Ovary (tissue), 9 donors: ENCODE measurements around the gene ZFYVE1. TPM values are rescaled to one million over a fixed set of nuclear protein-coding genes. Genes with fewer than 3 reads are reported as not detected.
A peak's percentile ranks its signal among the peaks of the same experiment; 100 is the strongest.
"Not testable (repeated sequence)": the region's sequence is repeated elsewhere in the genome, so short reads cannot be mapped to it uniquely, and the experiment has no call there.

Experiments
- DNase-seq, 5 donors: peaks; one replicate each; pipeline ENCODE4 v3.0.0-alpha.2; 2019 to 2020
- H3K27ac ChIP-seq, 2 donors: fragments of 200-600 bp; one replicate each; pipeline versions ENCODE4 v1.5.1 to v1.8.0; 2019 to 2022
- H3K27me3 ChIP-seq: fragments of 200-600 bp; one replicate; pipeline ENCODE4 v1.8.0; 2022
- H3K36me3 ChIP-seq: fragments of 200-600 bp; sonication (generic); one replicate; pipeline ENCODE4 v1.5.1; 2019
- H3K4me1 ChIP-seq: one replicate; pipeline ENCODE4 v1.8.1; 2013; ENCODE audit warnings: mild to moderate bottlenecking, moderate library complexity; ENCODE audit not compliant: insufficient read depth
- H3K4me3 ChIP-seq: fragments of 200-600 bp; sonication (generic); one replicate; pipeline ENCODE4 v1.5.1; 2017
- H3K9me3 ChIP-seq, 2 donors: fragments of 200-600 bp in 1 of 2; sonication (generic) in 1 of 2; one replicate each; pipeline versions ENCODE4 v1.5.1 to v1.8.1; 2013 to 2019; ENCODE audit warnings: mild to moderate bottlenecking in 1 of 2, moderate library complexity in 1 of 2
- CTCF ChIP-seq, 3 donors: fragments of 450-650 bp in 2 of 3; fragments of 200-600 bp in 1 of 3; IDR thresholded peaks; one replicate each; pipeline versions ENCODE4 v1.5.1 to v1.8.0; 2016 to 2022; ENCODE audit warnings: antibody characterized with exemption in 3 of 3, mild to moderate bottlenecking in 1 of 3
- EP300 ChIP-seq: sonication (generic); formaldehyde crosslinking; IDR thresholded peaks from one replicate; pipeline ENCODE4 v1.6.1; 2017; ENCODE audit warnings: antibody characterized with exemption
- POLR2A ChIP-seq: fragments of 450-650 bp; IDR thresholded peaks from one replicate; pipeline ENCODE4 v1.6.1; 2017; ENCODE audit warnings: antibody characterized with exemption, mild to moderate bottlenecking, moderate library complexity
- WGBS, 3 donors: extraction: QIAGEN DNeasy Blood & Tissue Kit in 1 of 3; methylation state at CpG; one replicate each; pipeline versions ENCODE4 v1.1.5 to v1.1.7; 2013 to 2017; 5-methylcytosine and 5-hydroxymethylcytosine counted together
- intact Hi-C, 4 donors: fragments of 100-400 bp; cut with DNase I; formaldehyde crosslinking; loops; one replicate each; pipeline versions ENCODE4 v1.11.0 to v1.15.1; 2022 to 2023
- polyA plus RNA-seq, 2 donors: library from polyadenylated mRNA; stranded (reverse); fragments of 200-250 nt in 1 of 2; fragments of 350-450 nt in 1 of 2; fragmentation: Illumina TruSeq in 1 of 2; extraction: RNeasy Lipid Tissue Mini Kit (QIAGEN cat#74804) in 1 of 2; gene quantifications; one replicate each; pipeline ENCODE4 v1.2.3, GENCODE V29; 2013 to 2014
- total RNA-seq, 7 donors: library from RNA; depleted of rRNA in 2 of 7; stranded (reverse); fragments of >200 nt in 2 of 7; fragmentation: NEBNext Ultra II Directional in 3 of 7; extraction: Animal tissue kit (Norgen Biotek cat#: 25700) in 3 of 7; gene quantifications; one replicate each; pipeline versions ENCODE4 v1.1.0 to v1.2.4, GENCODE V29; 2016 to 2023
- donor health status: DM: no; HTN: no; CAD: no; lungs with moderate emphysema.
- donor health status: DM: no; HTN: no; CAD: no.
- donor health status: Bipolar disorder and iron deficiency.
- donor health status: DM: yes; HTN: yes; CAD: no.
- donor health status: DM: no; HTN: no; CAD: no.
- donor health status: DM: yes; HTN: yes; CAD: no.

ZFYVE1 gene
- total and polyA plus RNA-seq, 9 donors = 8.6 to 17.6 (median 12.3) TPM

GRCh38 chr14:72968316-72968715 lies 58.6 kb downstream of the ZFYVE1 start:
- intact Hi-C loops = no loop called here
- DNase-seq = no peak
- Histone ChIP-seq H3K36me3 (no peaks in the 10 kb centered on the region), H3K27ac (no peak overlapping the region), H3K9me3 (no peaks in the 10 kb centered on the region), H3K4me3 (no peak overlapping the region), H3K4me1 (no peaks in the 10 kb centered on the region), H3K27me3 (no peaks in the 10 kb centered on the region)
- TF ChIP-seq CTCF (IDR thresholded peaks at IDR 0.05) (no peak), EP300 (no peak), POLR2A (no peak)
- WGBS, 3 donors = 90 to 92% (median 90%) methylated on average over 5 of the region's 5 CpGs

- 91 to 96% (median 94%) methylated on average over 6 of the region's 6 CpGs for WGBS, 3 donors
- intact Hi-C loops = no loop called here
Measured at GRCh38 chr14:72966038-72966437, 60.9 kb downstream of the ZFYVE1 start.

GRCh38 chr14:72965249-72965648 lies 61.7 kb downstream of the ZFYVE1 start:
- WGBS, 3 donors = 57 to 77% (median 59%) methylated on average over 6 of the region's 6 CpGs
- Histone ChIP-seq H3K4me1 (no peaks in the 10 kb centered on the region), H3K27ac (no peak overlapping the region), H3K36me3 (no peaks in the 10 kb centered on the region), H3K9me3 (no peaks in the 10 kb centered on the region), H3K4me3 (no peak overlapping the region), H3K27me3 (no peaks in the 10 kb centered on the region)
- DNase-seq = no peak
- intact Hi-C loops = no loop called here
- no peak for TF ChIP-seq CTCF (IDR thresholded peaks at IDR 0.05)
- TF ChIP-seq POLR2A = no peak
- TF ChIP-seq EP300 = no peak

More at GRCh38 chr14:72966038-72966437, 60.9 kb downstream of the ZFYVE1 start:
- H3K4me1 ChIP-seq = no peaks in the 10 kb centered on the region
- no peaks in the 10 kb centered on the region for H3K9me3 ChIP-seq
- no peak overlapping the region for H3K27ac ChIP-seq
- no peaks in the 10 kb centered on the region for H3K27me3 ChIP-seq
- no peak for DNase-seq
- H3K36me3 ChIP-seq = no peaks in the 10 kb centered on the region
- H3K4me3 ChIP-seq = no peak overlapping the region
- TF ChIP-seq EP300 = no peak

GRCh38 chr14:72962829-72963312 lies 64.0 kb downstream of the ZFYVE1 start:
- DNase-seq = no peak
- intact Hi-C loops = no loop called here
- no peaks in the 10 kb centered on the region for H3K9me3 ChIP-seq
- no peaks in the 10 kb centered on the region for H3K36me3 ChIP-seq
- no peak overlapping the region for H3K4me3 ChIP-seq
- TF ChIP-seq CTCF (IDR thresholded peaks at IDR 0.05) = no peak
- no peak for TF ChIP-seq POLR2A
- TF ChIP-seq EP300 = no peak
- no peak overlapping the region for H3K27ac ChIP-seq
- 45 to 55% (median 51%) methylated on average over 6 of the region's 6 CpGs for WGBS, 3 donors
- no peaks in the 10 kb centered on the region for H3K4me1 ChIP-seq
- H3K27me3 ChIP-seq = no peaks in the 10 kb centered on the region

- H3K4me1 ChIP-seq, intact Hi-C loops, H3K9me3 ChIP-seq, H3K27ac ChIP-seq, H3K27me3 ChIP-seq, H3K36me3 ChIP-seq, H3K4me3 ChIP-seq: not testable (repeated sequence)
- DNase-seq = peak in 4 of 5 donors; percentile 40 to 60 (median 46)
- 58 to 68% (median 60%) methylated on average over 10 of the region's 10 CpGs for whole genome bisulfite sequencing, 3 donors
Measured at GRCh38 chr14:72962336-72962754, 64.6 kb downstream of the ZFYVE1 start.
